HG02763 (cell line): ENCODE results near the gene PRDX2.
A peak's percentile ranks its signal among the peaks of the same experiment; 100 is the strongest.
"Not testable (repeated sequence)": the region's sequence is repeated elsewhere in the genome, so short reads cannot be mapped to it uniquely, and the experiment has no call there.

Source experiments
- ATAC-seq: cut with Tn5 transposase; IDR thresholded peaks from one replicate; pipeline ENCODE4 v1.9.1; 2021; ENCODE audit warnings: mild to moderate bottlenecking, moderate library complexity; ENCODE audit not compliant: unreplicated experiment

Gene PRDX2

GRCh38 chr19:12801466-12802266 is at the start of gene PRDX2, which contains the start of gene THSD8:
Gene PRDX2, minus strand, starts transcription at chr19:12801800. Its CDS starts 539 bp downstream, at chr19:12801261.
Gene THSD8, plus strand, starts transcription at chr19:12802069. Its CDS starts 3 bp downstream, at chr19:12802072.
- ATAC-seq = no peak

- ATAC-seq = peak; percentile 61
Measured at GRCh38 chr19:12847159-12848139, 45.8 kb upstream of the PRDX2 start.

GRCh38 chr19:12846613-12847012 is 45.0 kb upstream of the PRDX2 start:
- ATAC-seq = not testable (repeated sequence)

- no peak for ATAC-seq
Measured at GRCh38 chr19:12843999-12844732, 42.6 kb upstream of the PRDX2 start.

- no peak for ATAC-seq
Measured at GRCh38 chr19:12843328-12843727, 41.7 kb upstream of the PRDX2 start.

- ATAC-seq = no peak
Measured at GRCh38 chr19:12842511-12842910, 40.9 kb upstream of the PRDX2 start.

- ATAC-seq = no peak
Measured at GRCh38 chr19:12841094-12841493, 39.5 kb upstream of the PRDX2 start.

- no peak for ATAC-seq
Measured at GRCh38 chr19:12840091-12841079, 38.8 kb upstream of the PRDX2 start.

- ATAC-seq = no peak
Measured at GRCh38 chr19:12838886-12839756, 37.5 kb upstream of the PRDX2 start.

GRCh38 chr19:12838182-12838885 is 36.7 kb upstream of the PRDX2 start, which contains the start of gene MAST1:
Gene MAST1, plus strand, starts transcription at chr19:12838515. Its CDS starts 58 bp downstream, at chr19:12838573.
- ATAC-seq = no peak

- ATAC-seq = no peak
Measured at GRCh38 chr19:12837225-12837624, 35.6 kb upstream of the PRDX2 start.

GRCh38 chr19:12836529-12836863 is 34.9 kb upstream of the PRDX2 start:
- no peak for ATAC-seq

- ATAC-seq = no peak
Measured at GRCh38 chr19:12834976-12835757, 33.6 kb upstream of the PRDX2 start.

- no peak for ATAC-seq
Measured at GRCh38 chr19:12834566-12834943, 33.0 kb upstream of the PRDX2 start, which contains the start of gene RTBDN. Gene RTBDN, minus strand, starts transcription at chr19:12834579. Its CDS starts 4,600 bp downstream, at chr19:12829979.

- no peak for ATAC-seq
Measured at GRCh38 chr19:12833738-12834565, 32.4 kb upstream of the PRDX2 start.

- no peak for ATAC-seq
Measured at GRCh38 chr19:12833418-12833737, 31.8 kb upstream of the PRDX2 start.
